ENCODE measurements around the gene UBE2R2. TPM values are rescaled to one million over a fixed set of nuclear protein-coding genes. Genes with fewer than 3 reads are reported as not detected.
"Not testable (repeated sequence)": the region's sequence is repeated elsewhere in the genome, so short reads cannot be mapped to it uniquely, and the experiment has no call there.

The UBE2R2 gene
- total RNA-seq, 3 donors from 2014 or later = 21.2 to 35.0 (median 22.6) TPM

DNA sequence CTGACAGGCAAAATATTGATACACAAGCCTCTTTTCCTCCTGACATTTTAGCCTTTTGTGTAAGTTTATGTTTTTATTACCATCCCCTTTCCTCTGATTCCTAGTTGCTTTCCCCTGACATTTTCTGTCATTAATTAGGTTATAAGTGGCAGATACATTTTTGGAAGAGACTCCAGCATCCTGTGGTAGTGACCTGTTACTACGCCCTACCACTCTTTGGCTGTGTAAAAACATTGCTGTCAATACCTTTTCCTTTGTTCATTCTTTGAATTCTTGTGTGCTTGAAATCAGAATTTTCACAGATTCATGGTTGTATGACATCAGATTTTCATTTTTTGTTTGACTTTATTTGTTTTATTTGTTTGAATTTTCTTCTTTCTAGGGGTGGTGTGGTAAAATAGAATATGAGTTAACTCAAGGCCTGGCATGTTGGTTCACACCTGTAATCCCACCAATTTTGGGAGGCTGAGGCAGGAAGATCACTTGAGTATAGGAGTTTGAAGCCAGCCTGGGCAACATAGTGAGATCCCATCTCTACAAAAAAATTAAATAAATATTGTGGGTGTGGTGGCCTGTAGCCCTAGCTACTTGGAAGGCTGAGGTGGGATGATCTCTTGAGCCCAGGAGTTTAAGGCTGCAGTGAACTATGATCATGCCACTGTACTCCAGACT is 43.4 kb downstream of the UBE2R2 start:
- no peaks in the 10 kb centered on the region for H3K9me3 ChIP-seq
- H3K27me3 ChIP-seq = no peaks in the 10 kb centered on the region
- DNase-seq (ENCODE audit: low spot score in 2 of 2) = no peak
- H3K4me3 ChIP-seq = no peak overlapping the region
- H3K4me1 ChIP-seq = no peaks in the 10 kb centered on the region
- no peak overlapping the region for H3K27ac ChIP-seq
- no peak for TF ChIP-seq POLR2AphosphoS5 (IDR thresholded peaks at IDR 0.05)
- TF ChIP-seq POLR2A (IDR thresholded peaks at IDR 0.05) = no peak
- TF ChIP-seq, protein P1, sequence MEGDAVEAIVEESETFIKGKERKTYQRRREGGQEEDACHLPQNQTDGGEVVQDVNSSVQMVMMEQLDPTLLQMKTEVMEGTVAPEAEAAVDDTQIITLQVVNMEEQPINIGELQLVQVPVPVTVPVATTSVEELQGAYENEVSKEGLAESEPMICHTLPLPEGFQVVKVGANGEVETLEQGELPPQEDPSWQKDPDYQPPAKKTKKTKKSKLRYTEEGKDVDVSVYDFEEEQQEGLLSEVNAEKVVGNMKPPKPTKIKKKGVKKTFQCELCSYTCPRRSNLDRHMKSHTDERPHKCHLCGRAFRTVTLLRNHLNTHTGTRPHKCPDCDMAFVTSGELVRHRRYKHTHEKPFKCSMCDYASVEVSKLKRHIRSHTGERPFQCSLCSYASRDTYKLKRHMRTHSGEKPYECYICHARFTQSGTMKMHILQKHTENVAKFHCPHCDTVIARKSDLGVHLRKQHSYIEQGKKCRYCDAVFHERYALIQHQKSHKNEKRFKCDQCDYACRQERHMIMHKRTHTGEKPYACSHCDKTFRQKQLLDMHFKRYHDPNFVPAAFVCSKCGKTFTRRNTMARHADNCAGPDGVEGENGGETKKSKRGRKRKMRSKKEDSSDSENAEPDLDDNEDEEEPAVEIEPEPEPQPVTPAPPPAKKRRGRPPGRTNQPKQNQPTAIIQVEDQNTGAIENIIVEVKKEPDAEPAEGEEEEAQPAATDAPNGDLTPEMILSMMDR (IDR thresholded peaks at IDR 0.05) = no peak
- H3K36me3 ChIP-seq = no peaks in the 10 kb centered on the region
- intact Hi-C loops (cut with DNase I; ENCODE audit: low total_unique reads) = no loop called here

DNA sequence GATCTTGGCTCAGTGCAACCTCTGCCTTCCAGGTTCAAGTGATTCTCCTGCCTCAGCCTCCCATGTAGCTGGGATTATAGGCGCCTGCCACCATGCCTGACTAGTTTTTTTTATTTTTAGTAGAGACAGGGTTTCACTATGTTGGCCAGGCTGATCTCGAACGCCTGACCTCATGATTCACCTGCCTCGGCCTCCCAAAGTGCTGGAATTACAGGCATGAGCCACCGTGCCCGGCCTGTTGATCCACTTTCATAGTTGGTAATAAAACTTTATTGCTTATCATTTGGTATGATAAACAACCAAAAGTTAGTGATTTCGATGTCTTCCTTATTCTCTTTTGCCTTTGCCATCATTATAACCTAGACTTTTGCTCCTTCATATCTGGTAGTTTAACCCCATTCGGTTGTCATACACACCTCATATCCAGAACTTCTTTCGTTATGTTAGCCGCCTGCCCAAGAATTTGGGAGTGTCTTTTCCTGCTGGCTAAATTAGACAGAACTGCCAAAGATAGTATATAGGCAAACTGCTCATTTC is 45.0 kb downstream of the UBE2R2 start:
- H3K9me3 ChIP-seq = no peaks in the 10 kb centered on the region
- intact Hi-C loops (cut with DNase I; ENCODE audit: low total_unique reads) = no loop called here
- no peaks in the 10 kb centered on the region for H3K4me1 ChIP-seq
- no peak for TF ChIP-seq POLR2AphosphoS5 (IDR thresholded peaks at IDR 0.05)
- TF ChIP-seq, protein P1 (IDR thresholded peaks at IDR 0.05) = no peak
- TF ChIP-seq POLR2A (IDR thresholded peaks at IDR 0.05) = no peak
- H3K27me3 ChIP-seq = no peaks in the 10 kb centered on the region
- no peak for DNase-seq (ENCODE audit: low spot score in 2 of 2)
- no peaks in the 10 kb centered on the region for H3K36me3 ChIP-seq
- H3K4me3 ChIP-seq = no peak overlapping the region
- no peak overlapping the region for H3K27ac ChIP-seq

GRCh38 chr9:33863027-33863426 is 46.1 kb downstream of the UBE2R2 start:
- H3K36me3 ChIP-seq; H3K27ac ChIP-seq; H3K4me3 ChIP-seq; H3K27me3 ChIP-seq; H3K4me1 ChIP-seq; H3K9me3 ChIP-seq; intact Hi-C loops (cut with DNase I; ENCODE audit: low total_unique reads); DNase-seq (ENCODE audit: low spot score in 2 of 2): not testable (repeated sequence)

DNA sequence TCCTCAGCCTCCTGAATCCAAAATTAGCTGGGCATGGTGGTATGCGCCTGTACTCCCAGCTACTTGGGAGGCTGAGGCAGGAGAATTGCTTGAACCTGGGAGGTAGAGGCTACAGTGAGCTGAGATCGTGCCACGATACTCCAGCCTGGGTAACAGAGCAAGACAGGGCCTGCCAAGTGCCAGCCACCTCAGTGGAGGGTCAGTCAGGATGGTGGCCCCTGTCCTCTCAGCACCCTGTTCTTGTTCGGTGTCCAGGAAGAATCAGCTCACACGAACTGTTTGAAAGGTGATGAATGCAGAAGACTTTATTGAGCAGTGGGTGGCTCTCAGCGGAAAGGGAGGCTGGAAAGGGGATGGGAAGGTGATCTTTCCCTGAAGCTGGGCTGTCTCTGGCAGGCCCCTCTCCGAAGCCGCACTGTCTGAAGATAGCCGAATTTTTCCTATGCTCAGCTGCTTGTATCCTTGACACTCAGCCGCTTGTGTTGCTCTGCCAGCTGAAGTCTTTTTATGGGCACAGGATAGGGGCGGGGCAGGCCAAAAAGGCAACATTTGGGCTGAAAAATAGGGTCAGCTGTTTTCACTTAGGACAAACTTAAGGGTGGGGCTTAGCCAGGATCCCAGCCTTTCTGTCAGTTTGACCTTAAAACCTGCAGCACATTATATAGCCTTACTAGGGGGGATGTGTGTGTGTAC is 50.9 kb downstream of the UBE2R2 start:
- intact Hi-C loops (cut with DNase I; ENCODE audit: low total_unique reads) = no loop called here
- Histone ChIP-seq H3K36me3 (no peaks in the 10 kb centered on the region), H3K9me3 (no peaks in the 10 kb centered on the region), H3K4me1 (peaks cover 0 to 11% of the 10 kb centered on the region in 2 donors), H3K27ac (peak overlapping the region; percentile 33 to 67), H3K27me3 (no peaks in the 10 kb centered on the region), H3K4me3 (peak overlapping the region in 2 of 3 donors; percentile 5 to 16)
- TF ChIP-seq, protein P1 (IDR thresholded peaks at IDR 0.05) = no peak
- TF ChIP-seq POLR2A (IDR thresholded peaks at IDR 0.05) (no peak), POLR2AphosphoS5 (IDR thresholded peaks at IDR 0.05) (no peak)
- no peak for DNase-seq (ENCODE audit: low spot score in 2 of 2)

- TF ChIP-seq POLR2A (IDR thresholded peaks at IDR 0.05) = no peak
- TF ChIP-seq, protein P1 (IDR thresholded peaks at IDR 0.05) = no peak
- no peak for TF ChIP-seq POLR2AphosphoS5 (IDR thresholded peaks at IDR 0.05)
- intact Hi-C loops (cut with DNase I; ENCODE audit: low total_unique reads) = no loop called here
- no peaks in the 10 kb centered on the region for H3K9me3 ChIP-seq
- H3K4me1 ChIP-seq = peaks cover 0 to 11% of the 10 kb centered on the region in 2 donors
- no peaks in the 10 kb centered on the region for H3K27me3 ChIP-seq
- no peaks in the 10 kb centered on the region for H3K36me3 ChIP-seq
- peak overlapping the region in 2 of 3 donors; percentile 5 to 16 for H3K4me3 ChIP-seq
- peak overlapping the region in 1 of 2 donors; percentile 33 for H3K27ac ChIP-seq
- no peak for DNase-seq (ENCODE audit: low spot score in 2 of 2)
Observed at GRCh38 chr9:33868440-33868973, 51.5 kb downstream of the UBE2R2 start.

DNA sequence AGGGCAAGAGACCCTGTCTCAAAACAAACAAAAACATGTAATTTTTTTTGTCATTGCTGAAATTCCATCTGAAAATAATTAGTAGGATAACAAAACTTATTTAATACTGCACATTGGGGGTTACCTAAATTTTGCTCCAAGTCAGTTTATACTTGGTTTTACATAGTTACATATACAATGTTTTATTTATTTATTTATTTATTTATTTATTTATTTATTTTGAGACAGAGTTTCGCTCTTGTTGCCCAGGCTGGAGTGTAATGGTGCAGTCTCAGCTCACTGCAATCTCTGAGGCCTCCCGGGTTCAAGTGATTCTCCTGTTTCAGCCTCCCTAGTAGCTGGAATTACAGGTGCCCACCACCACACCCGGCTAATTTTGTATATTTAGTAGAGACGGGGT is 52.3 kb downstream of the UBE2R2 start:
- H3K36me3 ChIP-seq; intact Hi-C loops (cut with DNase I; ENCODE audit: low total_unique reads); H3K4me3 ChIP-seq; H3K27ac ChIP-seq; DNase-seq (ENCODE audit: low spot score in 2 of 2); H3K9me3 ChIP-seq; H3K27me3 ChIP-seq: not testable (repeated sequence)
- peaks cover 0 to 11% of the 10 kb centered on the region in 2 donors for H3K4me1 ChIP-seq

Data from breast epithelium (tissue), 4 donors.